A673 (cell line): ENCODE data around the gene NCOR1.

ENCODE experiments used
- CTCF ChIP-seq: fragments of 300-800, 200-600 bp; sonication (generic); conservative IDR thresholded peaks from 2 replicates; pipeline ENCODE4 v1.5.1; 2017; ENCODE audit warnings: low read depth, mild to moderate bottlenecking, antibody characterized with exemption, low read length, moderate library complexity, mixed read lengths
- EZH2 ChIP-seq: fragments of 200-600 bp; sonication (generic); IDR thresholded peaks from 2 replicates; pipeline ENCODE4 v1.6.1; 2017; ENCODE audit warnings: borderline replicate concordance, low read depth, mild to moderate bottlenecking, mixed read lengths, antibody characterized with exemption, low read length; ENCODE audit not compliant: poor library complexity, severe bottlenecking

DNA sequence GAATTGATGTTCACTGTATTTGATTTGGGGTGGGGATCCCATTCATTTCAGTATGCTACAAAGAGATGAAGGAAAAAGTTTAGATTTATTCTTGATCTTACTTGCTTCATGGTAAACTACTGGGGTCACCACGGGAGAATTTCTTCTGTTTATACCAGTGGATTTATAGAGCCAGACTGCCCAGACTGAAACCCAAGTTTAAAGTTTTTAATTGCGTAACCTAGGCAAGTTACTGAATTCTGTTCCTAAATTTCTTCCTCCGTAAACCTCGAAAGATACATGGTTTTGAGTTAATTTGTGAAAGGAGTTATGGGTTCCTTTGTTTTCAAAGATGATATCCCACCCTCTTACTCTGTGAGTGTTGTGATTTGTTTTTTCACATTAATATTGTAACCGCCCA lies 28.1 kb upstream of the NCOR1 start:
- TF ChIP-seq CTCF (no peak), EZH2 (no peak)
